ENCODE measurements around the gene CCDC12. TPM values are rescaled to one million over a fixed set of nuclear protein-coding genes. Genes with fewer than 3 reads are reported as not detected.

CCDC12 gene
- total and polyA plus RNA-seq, 9 of the 15 experiments (the other 6 are each of a cell fraction or from before 2014, with no cell fraction given), result 8.9 to 201 (median 86.9) TPM

GRCh38 chr3:46908294-46908985 lies 68.1 kb downstream of the CCDC12 start (continued):
- TF ChIP-seq REST (IDR thresholded peaks at IDR 0.05; ENCODE audit: borderline replicate concordance) (peak; percentile 20; the same call in 1 of the 2 replicates), REST (CRISPR knock-in tag; IDR thresholded peaks at IDR 0.05; ENCODE audit: low read depth) (no peak)
